A673 (cell line): ENCODE measurements around the gene COL4A2. TPM values are rescaled to one million over a fixed set of nuclear protein-coding genes. Genes with fewer than 3 reads are reported as not detected.
"Not testable (repeated sequence)": the region's sequence is repeated elsewhere in the genome, so short reads cannot be mapped to it uniquely, and the experiment has no call there.

ENCODE experiments used
- BruUV-seq: library from RNA; stranded (reverse); fragments of 400-500 nt; replicated peaks from 2 replicates; lab custom pipeline; 2021; lab: Mats Ljungman, UMichigan
- CTCF ChIA-PET: fragments of 300-600 bp; sonication (Branson Sonifier 250); formaldehyde crosslinking; loops from one replicate; lab custom pipeline; 2022; ENCODE audit warnings: antibody characterized with exemption; lab: Charles Lee
- POLR2A ChIA-PET: fragments of 300-600 bp; sonication (Branson Sonifier 250); formaldehyde crosslinking; loops from one replicate; lab custom pipeline; 2022; ENCODE audit warnings: antibody characterized with exemption; ENCODE audit not compliant: low non-redundant PET; lab: Charles Lee
- DNase-seq: peaks from one replicate; pipeline ENCODE4 v3.0.0-alpha.2; 2015; ENCODE audit warnings: low spot score
- H3K27ac ChIP-seq: fragments of 200-600 bp; sonication (generic); 2 replicates; pipeline ENCODE4 v1.5.1; 2016; ENCODE audit warnings: mixed run types, low read depth, mild to moderate bottlenecking, mixed read lengths, antibody characterized with exemption, low read length; ENCODE audit not compliant: poor library complexity, severe bottlenecking
- H3K27me3 ChIP-seq: fragments of 200-600 bp; sonication (generic); replicated peaks from 2 replicates; pipeline ENCODE4 v1.6.1; 2017; ENCODE audit warnings: mixed run types, low read depth, mild to moderate bottlenecking, mixed read lengths, antibody characterized with exemption, low read length; ENCODE audit not compliant: insufficient read depth, poor library complexity
- H3K36me3 ChIP-seq: fragments of 200-600 bp; sonication (generic); 2 replicates; pipeline ENCODE4 v1.6.1; 2016; ENCODE audit warnings: mixed run types, mild to moderate bottlenecking, mixed read lengths, antibody characterized with exemption, low read length; ENCODE audit not compliant: insufficient read depth, poor library complexity, severe bottlenecking
- H3K4me1 ChIP-seq: fragments of 200-600 bp; sonication (generic); 2 replicates; pipeline ENCODE4 v1.6.1; 2017; ENCODE audit warnings: mixed run types, mild to moderate bottlenecking, mixed read lengths, antibody characterized with exemption, low read length; ENCODE audit not compliant: insufficient read depth, poor library complexity, severe bottlenecking
- H3K4me3 ChIP-seq: fragments of 200-600 bp; sonication (generic); 2 replicates; pipeline ENCODE4 v1.5.1; 2016; ENCODE audit warnings: low read depth, mixed run types, mild to moderate bottlenecking, mixed read lengths, low read length; ENCODE audit not compliant: poor library complexity, severe bottlenecking
- H3K9me3 ChIP-seq: fragments of 200-600 bp; sonication (generic); 2 replicates; pipeline ENCODE4 v1.6.1; 2016; ENCODE audit warnings: mixed run types, low read depth, mild to moderate bottlenecking, mixed read lengths, antibody characterized with exemption, low read length; ENCODE audit not compliant: poor library complexity, severe bottlenecking
- EZH2 ChIP-seq: fragments of 200-600 bp; sonication (generic); IDR thresholded peaks from 2 replicates; pipeline ENCODE4 v1.6.1; 2017; ENCODE audit warnings: borderline replicate concordance, low read depth, mild to moderate bottlenecking, mixed read lengths, antibody characterized with exemption, low read length; ENCODE audit not compliant: poor library complexity, severe bottlenecking
- intact Hi-C: fragments of 100-400 bp; cut with micrococcal nuclease; formaldehyde crosslinking; loops from one replicate; pipeline ENCODE4 v1.10.0; 2022; ENCODE audit not compliant: unreplicated experiment
- total RNA-seq: library from RNA; stranded (reverse); gene quantifications from 2 replicates; pipeline ENCODE4 v1.2.3, GENCODE V29; 2021
- TF ChIP-seq, protein P1 (sequence below): fragments of 300-800, 200-600 bp; sonication (generic); conservative IDR thresholded peaks from 2 replicates; pipeline ENCODE4 v1.5.1; 2017; ENCODE audit warnings: low read depth, mild to moderate bottlenecking, antibody characterized with exemption, low read length, moderate library complexity, mixed read lengths

The COL4A2 gene
- total RNA-seq, 1 experiment from 2014 or later: 184 TPM

DNA sequence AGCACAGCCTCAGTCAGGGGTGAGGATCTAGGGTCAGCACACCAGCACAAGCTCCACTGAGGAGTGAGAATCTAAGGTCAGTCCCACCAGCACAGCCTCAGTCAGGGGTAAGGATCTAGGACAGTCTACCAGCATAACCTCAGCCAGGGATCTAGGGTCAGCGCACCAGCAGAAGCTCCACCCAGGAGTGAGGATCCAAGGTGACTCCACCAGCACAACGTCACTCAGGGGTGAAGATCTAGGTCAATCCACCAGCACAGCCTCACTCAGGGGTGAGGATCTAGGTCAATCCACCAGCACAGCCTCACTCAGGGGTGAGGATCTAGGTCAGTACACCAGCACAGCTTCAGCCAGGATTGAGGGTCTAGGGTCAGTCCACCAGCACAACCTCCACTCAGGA is 189.9 kb downstream of the COL4A2 start:
- H3K4me1 ChIP-seq: no peaks in the 10 kb centered on the region
- ChIA-PET POLR2A (no interaction called here), CTCF (no interaction called here)
- no TSS peak for BruUV-seq
- TF ChIP-seq, protein P1, sequence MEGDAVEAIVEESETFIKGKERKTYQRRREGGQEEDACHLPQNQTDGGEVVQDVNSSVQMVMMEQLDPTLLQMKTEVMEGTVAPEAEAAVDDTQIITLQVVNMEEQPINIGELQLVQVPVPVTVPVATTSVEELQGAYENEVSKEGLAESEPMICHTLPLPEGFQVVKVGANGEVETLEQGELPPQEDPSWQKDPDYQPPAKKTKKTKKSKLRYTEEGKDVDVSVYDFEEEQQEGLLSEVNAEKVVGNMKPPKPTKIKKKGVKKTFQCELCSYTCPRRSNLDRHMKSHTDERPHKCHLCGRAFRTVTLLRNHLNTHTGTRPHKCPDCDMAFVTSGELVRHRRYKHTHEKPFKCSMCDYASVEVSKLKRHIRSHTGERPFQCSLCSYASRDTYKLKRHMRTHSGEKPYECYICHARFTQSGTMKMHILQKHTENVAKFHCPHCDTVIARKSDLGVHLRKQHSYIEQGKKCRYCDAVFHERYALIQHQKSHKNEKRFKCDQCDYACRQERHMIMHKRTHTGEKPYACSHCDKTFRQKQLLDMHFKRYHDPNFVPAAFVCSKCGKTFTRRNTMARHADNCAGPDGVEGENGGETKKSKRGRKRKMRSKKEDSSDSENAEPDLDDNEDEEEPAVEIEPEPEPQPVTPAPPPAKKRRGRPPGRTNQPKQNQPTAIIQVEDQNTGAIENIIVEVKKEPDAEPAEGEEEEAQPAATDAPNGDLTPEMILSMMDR: no peak
- no peak for TF ChIP-seq EZH2
- no peak overlapping the region for H3K4me3 ChIP-seq
- H3K9me3 ChIP-seq: no peaks in the 10 kb centered on the region
- H3K36me3 ChIP-seq: peaks cover 49% of the 10 kb centered on the region
- intact Hi-C loops: no loop called here
- H3K27me3 ChIP-seq: no peaks in the 10 kb centered on the region
- no peak overlapping the region for H3K27ac ChIP-seq
- DNase-seq: no peak

DNA sequence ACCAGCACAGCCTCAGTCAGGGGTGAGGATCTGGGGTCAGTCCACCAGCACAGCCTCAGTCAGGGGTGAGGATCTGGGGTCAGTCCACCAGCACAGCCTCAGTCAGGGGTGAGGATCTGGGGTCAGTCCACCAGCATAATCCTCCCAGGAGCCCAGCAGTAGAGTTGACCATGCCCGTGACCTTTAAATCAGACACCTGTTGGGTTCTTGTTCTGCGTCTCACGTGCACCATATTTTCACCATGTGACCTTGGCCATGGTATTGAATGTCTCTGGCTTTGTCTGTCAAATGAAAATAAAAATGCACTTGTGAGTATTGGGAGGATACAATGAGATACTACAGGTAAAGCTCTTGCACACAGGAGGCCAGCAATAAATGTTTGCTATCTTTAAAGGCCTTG is 190.8 kb downstream of the COL4A2 start:
- BruUV-seq, intact Hi-C loops, H3K27me3 ChIP-seq, CTCF ChIA-PET, H3K4me3 ChIP-seq, H3K4me1 ChIP-seq, DNase-seq, H3K27ac ChIP-seq, POLR2A ChIA-PET, H3K9me3 ChIP-seq: not testable (repeated sequence)
- peaks cover 45% of the 10 kb centered on the region for H3K36me3 ChIP-seq

DNA sequence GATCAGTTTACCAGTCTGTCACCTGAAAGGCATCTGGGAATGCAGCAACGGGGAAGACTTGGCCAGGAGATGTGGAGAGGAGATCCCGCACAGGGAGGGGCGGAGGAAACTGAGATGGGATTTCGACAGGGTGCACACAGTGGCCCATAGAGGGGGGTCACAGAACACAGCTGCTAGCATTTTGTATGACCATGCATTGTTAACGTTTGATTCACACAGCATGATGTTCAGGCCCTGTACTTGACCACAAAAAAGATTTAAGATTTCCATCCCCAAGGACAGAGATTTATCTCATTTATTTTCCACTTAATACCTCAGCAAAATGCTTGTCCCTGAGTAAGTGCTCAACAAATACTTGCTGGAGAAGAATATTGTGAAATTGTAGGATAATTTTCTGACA is 191.2 kb downstream of the COL4A2 start:
- H3K9me3 ChIP-seq: no peaks in the 10 kb centered on the region
- H3K36me3 ChIP-seq: peaks cover 48% of the 10 kb centered on the region
- no peaks in the 10 kb centered on the region for H3K27me3 ChIP-seq
- no TSS peak for BruUV-seq
- no peak for DNase-seq
- no peak overlapping the region for H3K27ac ChIP-seq
- intact Hi-C loops: no loop called here
- TF ChIP-seq EZH2: no peak
- TF ChIP-seq, protein P1: no peak
- CTCF ChIA-PET: no interaction called here
- H3K4me1 ChIP-seq: peaks cover 5% of the 10 kb centered on the region
- no peak overlapping the region for H3K4me3 ChIP-seq
- POLR2A ChIA-PET: no interaction called here

DNA sequence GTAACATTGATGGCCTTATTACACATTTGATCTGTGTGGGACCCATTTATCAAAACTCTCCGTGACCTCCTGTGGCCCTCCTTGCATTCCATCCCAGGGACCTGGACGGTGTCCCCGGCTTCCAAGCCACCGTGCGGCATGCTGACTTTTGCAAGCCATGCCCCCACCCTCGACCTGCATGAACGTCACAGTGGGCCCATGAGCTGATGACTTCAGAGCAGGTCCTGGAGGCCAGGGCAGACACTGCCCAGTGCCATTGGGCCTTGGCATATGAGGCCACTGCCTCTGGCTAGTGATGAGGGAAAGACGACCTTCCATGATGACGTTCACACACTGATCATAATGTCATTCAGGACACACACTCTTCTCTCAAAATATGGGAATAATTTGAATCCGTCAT is 191.7 kb downstream of the COL4A2 start:
- ChIA-PET POLR2A (no interaction called here), CTCF (no interaction called here)
- no peak for DNase-seq
- H3K27me3 ChIP-seq: no peaks in the 10 kb centered on the region
- TF ChIP-seq, protein P1: no peak
- TF ChIP-seq EZH2: no peak
- no TSS peak for BruUV-seq
- peaks cover 10% of the 10 kb centered on the region for H3K4me1 ChIP-seq
- H3K36me3 ChIP-seq: peaks cover 48% of the 10 kb centered on the region
- no peaks in the 10 kb centered on the region for H3K9me3 ChIP-seq
- intact Hi-C loops: no loop called here
- no peak overlapping the region for H3K27ac ChIP-seq
- H3K4me3 ChIP-seq: no peak overlapping the region
